IMR-90 (cell line): Measurements from ENCODE around the gene ICAM2. TPM values are rescaled to one million over a fixed set of nuclear protein-coding genes. Genes with fewer than 3 reads are reported as not detected.

Experiments used
- ATAC-seq: fragments of 200-7000 bp; cut with Tn5 transposase; 2 replicates; pipeline ENCODE4 v1.9.1; 2020; ENCODE audit warnings: low read depth, mild to moderate bottlenecking, moderate library complexity
- BruUV-seq: library from RNA; stranded (reverse); fragments of 400-500 nt; replicated peaks from 2 replicates; lab custom pipeline; 2021; lab: Mats Ljungman, UMichigan
- CTCF ChIA-PET: fragments of 300-600 bp; formaldehyde crosslinking; extraction: SDS; loops from one replicate; lab custom pipeline; 2021; ENCODE audit warnings: antibody characterized with exemption; lab: Yijun Ruan, JAX
- POLR2A ChIA-PET: fragments of 300-600 bp; sonication (Branson Sonifier 250); formaldehyde crosslinking; loops from one replicate; lab custom pipeline; 2022; ENCODE audit warnings: antibody characterized with exemption; ENCODE audit not compliant: unreplicated experiment; lab: Charles Lee
- DNase-seq: peaks from one replicate; pipeline ENCODE4 v3.0.0; 2013
- H2AFZ ChIP-seq: replicated peaks from 2 replicates; pipeline ENCODE3; 2013; ENCODE audit warnings: low read length, mild to moderate bottlenecking; ENCODE audit not compliant: poor library complexity
- H2AK5ac ChIP-seq: 2 replicates; pipeline ENCODE4 v1.6.1; 2013; ENCODE audit warnings: low read depth, low read length, inconsistent platforms
- H2AK9ac ChIP-seq: replicated peaks from 2 replicates; pipeline ENCODE3; 2013; ENCODE audit warnings: mild to moderate bottlenecking, low read depth, low read length, moderate library complexity; ENCODE audit not compliant: poor library complexity
- H2BK120ac ChIP-seq: 2 replicates; pipeline ENCODE4 v1.6.1; 2013; ENCODE audit warnings: low read depth, low read length, inconsistent platforms
- H2BK15ac ChIP-seq: 3 replicates; pipeline ENCODE4 v1.6.1; 2013; ENCODE audit warnings: low read depth, low read length, inconsistent platforms
- H2BK20ac ChIP-seq: 2 replicates; pipeline ENCODE4 v1.6.1; 2013; ENCODE audit warnings: low read depth, mild to moderate bottlenecking, inconsistent platforms, low read length, moderate library complexity
- H2BK5ac ChIP-seq: 2 replicates; pipeline ENCODE4 v1.6.1; 2013; ENCODE audit warnings: mild to moderate bottlenecking, low read depth, low read length, inconsistent platforms; ENCODE audit not compliant: poor library complexity, severe bottlenecking
- H3K14ac ChIP-seq: replicated peaks from 2 replicates; pipeline ENCODE4 v1.6.1; 2013; ENCODE audit warnings: low read depth, low read length, inconsistent platforms
- H3K18ac ChIP-seq: 2 replicates; pipeline ENCODE4 v1.6.1; 2013; ENCODE audit warnings: low read depth, low read length, control low read depth
- H3K23ac ChIP-seq: 2 replicates; pipeline ENCODE4 v1.6.1; 2013; ENCODE audit warnings: low read depth, low read length, inconsistent platforms
- H3K27ac ChIP-seq: 2 replicates; pipeline ENCODE4 v1.5.1; 2013; ENCODE audit warnings: mild to moderate bottlenecking, control low read depth, low read length; ENCODE audit not compliant: insufficient read depth
- H3K27me3 ChIP-seq: 2 replicates; pipeline ENCODE4 v1.6.1; 2013; ENCODE audit warnings: low read length; ENCODE audit not compliant: control insufficient read depth, insufficient read depth
- H3K36me3 ChIP-seq: 2 replicates; pipeline ENCODE4 v1.6.1; 2013; ENCODE audit warnings: low read length, mixed read lengths; ENCODE audit not compliant: control insufficient read depth, insufficient read depth
- H3K4ac ChIP-seq: 2 replicates; pipeline ENCODE4 v1.6.1; 2013; ENCODE audit warnings: low read depth, low read length, inconsistent platforms
- H3K4me1 ChIP-seq: 2 replicates; pipeline ENCODE4 v1.6.1; 2013; ENCODE audit warnings: low read length, mixed read lengths; ENCODE audit not compliant: control insufficient read depth, insufficient read depth
- H3K4me2 ChIP-seq: 2 replicates; pipeline ENCODE4 v1.6.1; 2013; ENCODE audit warnings: low read depth, mild to moderate bottlenecking, control low read depth, low read length, moderate library complexity
- H3K4me3 ChIP-seq: 2 replicates; pipeline ENCODE4 v1.5.1; 2013; ENCODE audit warnings: low read depth, mild to moderate bottlenecking, control low read depth, low read length, moderate library complexity; ENCODE audit not compliant: insufficient read depth
- H3K56ac ChIP-seq: 2 replicates; pipeline ENCODE4 v1.6.1; 2013; ENCODE audit warnings: low read length, inconsistent platforms; ENCODE audit not compliant: insufficient read depth; ENCODE audit errors: extremely low read depth
- H3K79me1 ChIP-seq, 2 experiments: 2 replicates each; pipeline ENCODE4 v1.6.1; 2013; ENCODE audit warnings: low read length in 2 of 2, inconsistent platforms in 1 of 2, low read depth in 1 of 2
- H3K9ac ChIP-seq: 2 replicates; pipeline ENCODE4 v1.6.1; 2013; ENCODE audit warnings: low read depth, low read length, control low read depth
- H3K9me1 ChIP-seq: 2 replicates; pipeline ENCODE4 v1.6.1; 2013; ENCODE audit warnings: low read length, inconsistent platforms; ENCODE audit not compliant: insufficient read depth
- H3K9me3 ChIP-seq: 2 replicates; pipeline ENCODE4 v1.6.1; 2013; ENCODE audit warnings: low read length; ENCODE audit not compliant: control insufficient read depth, insufficient read depth
- H4K20me1 ChIP-seq: 2 replicates; pipeline ENCODE4 v1.6.1; 2013; ENCODE audit warnings: low read length, inconsistent platforms; ENCODE audit not compliant: insufficient read depth
- H4K5ac ChIP-seq: 2 replicates; pipeline ENCODE4 v1.6.1; 2013; ENCODE audit warnings: mild to moderate bottlenecking, low read depth, low read length, control low read depth
- H4K8ac ChIP-seq, 2 experiments: 2 replicates each; pipeline ENCODE4 v1.6.1; 2013; ENCODE audit warnings: low read depth in 2 of 2, low read length in 2 of 2, control low read depth in 1 of 2, inconsistent platforms in 1 of 2
- H4K91ac ChIP-seq: 2 replicates; pipeline ENCODE4 v1.6.1; 2013; ENCODE audit warnings: low read depth, low read length, inconsistent platforms; ENCODE audit not compliant: insufficient read depth
- BHLHE40 ChIP-seq: fragments of 150-350 bp; IDR thresholded peaks from 2 replicates; pipeline ENCODE4 v1.6.1; 2016; ENCODE audit warnings: mild to moderate bottlenecking, low read depth, low read length
- CHD1 ChIP-seq: IDR thresholded peaks from 2 replicates; pipeline ENCODE4 v1.6.1; 2012; ENCODE audit warnings: low read depth, low read length, improper control_type of control experiment
- CTCF ChIP-seq: conservative IDR thresholded peaks from 2 replicates; pipeline ENCODE4 v1.5.1; 2012; ENCODE audit warnings: mild to moderate bottlenecking, low read depth, low read length, improper control_type of control experiment
- ELK1 ChIP-seq: fragments of 150-350 bp; IDR thresholded peaks from 2 replicates; pipeline ENCODE4 v1.6.1; 2016; ENCODE audit warnings: low read depth, mild to moderate bottlenecking, low read length, moderate library complexity, borderline replicate concordance
- FOS ChIP-seq: fragments of 150-350 bp; IDR thresholded peaks from 2 replicates; pipeline ENCODE4 v1.6.1; 2016; ENCODE audit warnings: low read depth, low read length
- MAFK ChIP-seq: IDR thresholded peaks from 2 replicates; pipeline ENCODE4 v1.6.1; 2012; ENCODE audit warnings: low read depth, low read length, improper control_type of control experiment
- NFE2L2 ChIP-seq: fragments of 150-350 bp; IDR thresholded peaks from 2 replicates; pipeline ENCODE4 v1.6.1; 2016; ENCODE audit warnings: low read depth, mild to moderate bottlenecking, low read length
- RCOR1 ChIP-seq: IDR thresholded peaks from 2 replicates; pipeline ENCODE4 v1.6.1; 2012; ENCODE audit warnings: mild to moderate bottlenecking, low read length, improper control_type of control experiment; ENCODE audit not compliant: insufficient replicate concordance
- SMC3 ChIP-seq: fragments of 150-350 bp; IDR thresholded peaks from 2 replicates; pipeline ENCODE4 v1.6.1; 2016; ENCODE audit warnings: low read depth, mild to moderate bottlenecking, antibody characterized with exemption, low read length, moderate library complexity
- USF2 ChIP-seq: fragments of 150-350 bp; IDR thresholded peaks from 2 replicates; pipeline ENCODE4 v1.6.1; 2017; ENCODE audit warnings: mild to moderate bottlenecking, antibody characterized with exemption, low read length, low read depth
- WGBS, 2 experiments: methylation state at CpG; one replicate each; pipeline versions ENCODE4 v1.1.5 to v1.1.7; 2013; ENCODE audit warnings: missing lambda C conversion rate in 2 of 2; ENCODE audit not compliant: insufficient read length in 1 of 2; ENCODE audit errors: extremely low coverage in 2 of 2; 5-methylcytosine and 5-hydroxymethylcytosine counted together
- dilution Hi-C: fragments of 300-500 bp; cut with HindIII; formaldehyde crosslinking; loops from one replicate; pipeline ENCODE4 v1.14.3; 2018; ENCODE audit warnings: low sequenced_read_pairs; ENCODE audit not compliant: unreplicated experiment
- in situ Hi-C: fragments of 300-500 bp; cut with MboI; formaldehyde crosslinking; loops from 3 replicates; pipeline ENCODE4 v1.14.3; 2019; ENCODE audit warnings: low sequenced_read_pairs, inconsistent platforms, mixed read lengths
- intact Hi-C: fragments of 100-400 bp; cut with micrococcal nuclease; formaldehyde crosslinking; loops from 2 replicates; pipeline ENCODE4 v1.10.0; 2022
- polyA plus RNA-seq, 3 experiments: library from polyadenylated mRNA; depleted of rRNA; stranded (reverse); fragments of >200 nt; gene quantifications; 2 replicates each; pipeline ENCODE4 v1.2.3, GENCODE V29; 2012; ENCODE audit warnings: low replicate concordance in 1 of 3
- total RNA-seq: library from RNA; depleted of rRNA; stranded (reverse); fragments of >200 nt; gene quantifications from 2 replicates; pipeline ENCODE4 v1.2.3, GENCODE V29; 2012

The ICAM2 gene
- total and polyA plus RNA-seq, 2 of the 4 experiments (the other 2 are of a cell fraction) = 0.12 TPM; not detected in 1

GRCh38 chr17:64048805-64049204 is 28.4 kb upstream of the ICAM2 start:
- Histone ChIP-seq H3K4me3 (no peak overlapping the region), H3K56ac (no peak overlapping the region), H3K18ac (no peak overlapping the region), H4K20me1 (no peaks in the 10 kb centered on the region), H4K91ac (no peak overlapping the region), H3K27me3 (no peaks in the 10 kb centered on the region), H3K9ac (no peak overlapping the region), H2AK5ac (no peak overlapping the region), H2BK120ac (no peak overlapping the region), H3K79me1 (no peaks in the 10 kb centered on the region), H3K36me3 (peaks cover 52% of the 10 kb centered on the region), H2BK5ac (no peak overlapping the region), H4K8ac (no peak overlapping the region), H2AK9ac (no peak overlapping the region), H3K27ac (no peak overlapping the region), H3K14ac (no peak overlapping the region), H2BK20ac (no peak overlapping the region), H3K9me3 (no peaks in the 10 kb centered on the region), H2BK15ac (no peak overlapping the region), H2AFZ (no peak overlapping the region), H3K4me1 (no peaks in the 10 kb centered on the region), H4K5ac (no peak overlapping the region), H3K23ac (no peak overlapping the region), H3K4me2 (no peak overlapping the region), H3K9me1 (peaks cover 2% of the 10 kb centered on the region; the same call in 1 of the 2 replicates), H3K4ac (no peak overlapping the region)
- dilution Hi-C loops = no loop called here
- intact Hi-C loops = no loop called here
- WGBS, 2 experiments = no CpG with 5 or more reads among the region's 9 CpGs
- TF ChIP-seq NFE2L2 (no peak), CHD1 (no peak), BHLHE40 (no peak), CTCF (no peak), FOS (no peak), SMC3 (no peak), MAFK (no peak), ELK1 (no peak), USF2 (no peak), RCOR1 (no peak)
- BruUV-seq = no TSS peak
- CTCF ChIA-PET = interaction anchor here (1.1 kb wide), 1 partner anchor 81 kb away, joined by 3 read pairs; no protein-coding TSS in a partner anchor
- DNase-seq (no peak), ATAC-seq (no peak)
- in situ Hi-C loops = no loop called here
- POLR2A ChIA-PET = no interaction called here
